Inflammatory macrophage treated with lipopolysaccharide for 4 hours (primary cell): ENCODE results near the gene ASB6.
"Not testable (repeated sequence)": the region's sequence is repeated elsewhere in the genome, so short reads cannot be mapped to it uniquely, and the experiment has no call there.

ENCODE experiments used
- DNase-seq: peaks from one replicate; pipeline ENCODE4 v3.0.0-alpha.2; 2020

The ASB6 gene

DNA sequence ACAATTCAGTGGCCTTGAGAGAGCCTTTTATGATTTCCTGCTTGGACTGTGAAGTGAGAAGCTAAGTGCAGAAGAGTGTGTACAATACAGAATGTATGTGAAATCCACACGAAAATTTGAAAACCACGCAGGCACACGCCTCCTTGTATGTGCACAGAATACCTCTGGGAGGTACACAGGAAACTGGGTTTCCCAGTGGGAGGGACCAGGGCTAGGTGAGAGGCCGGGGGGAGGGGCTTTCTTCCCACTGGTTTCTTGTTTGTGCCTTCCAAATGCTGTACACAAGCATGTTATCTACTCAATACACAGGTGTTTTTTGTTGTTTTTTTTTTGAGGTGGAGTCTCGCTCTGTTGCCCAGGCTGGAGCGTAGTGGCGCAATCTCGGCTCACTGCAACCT lies 37.2 kb downstream of the ASB6 start:
- no peak for DNase-seq

DNA sequence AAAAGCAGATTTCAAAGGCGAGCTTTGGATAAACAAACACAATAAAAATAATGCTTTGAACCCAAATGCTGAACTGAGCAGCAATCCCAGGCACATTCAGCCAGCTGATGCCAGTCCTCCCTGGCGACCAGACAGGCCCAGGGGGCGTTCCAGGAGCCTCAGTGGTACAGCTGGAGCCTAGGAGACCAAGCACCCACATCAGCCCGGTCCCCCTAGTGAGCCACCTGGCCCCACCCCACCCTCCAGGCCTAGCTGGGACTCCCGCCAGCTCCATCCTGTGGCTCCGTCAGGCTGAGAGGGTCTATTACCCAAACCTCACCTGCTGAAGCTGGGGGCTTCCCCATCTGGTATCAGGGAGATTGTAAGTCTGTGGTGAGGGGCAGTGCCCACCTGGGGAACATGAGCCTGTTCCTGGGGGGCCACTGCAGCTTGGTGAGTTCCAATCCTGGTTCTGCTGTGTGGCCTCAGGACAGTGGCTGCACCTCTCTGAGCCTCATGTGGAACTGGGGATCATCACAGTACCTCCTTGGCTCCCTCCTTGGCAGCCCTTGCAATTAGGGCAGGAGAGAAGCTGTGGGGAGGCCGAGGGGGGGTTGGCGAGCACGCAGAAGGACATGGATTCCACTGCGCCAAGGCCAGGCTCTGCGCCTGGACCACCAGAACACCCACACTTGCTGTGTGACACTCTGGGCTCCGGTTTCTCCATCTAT lies 37.7 kb downstream of the ASB6 start:
- no peak for DNase-seq

DNA sequence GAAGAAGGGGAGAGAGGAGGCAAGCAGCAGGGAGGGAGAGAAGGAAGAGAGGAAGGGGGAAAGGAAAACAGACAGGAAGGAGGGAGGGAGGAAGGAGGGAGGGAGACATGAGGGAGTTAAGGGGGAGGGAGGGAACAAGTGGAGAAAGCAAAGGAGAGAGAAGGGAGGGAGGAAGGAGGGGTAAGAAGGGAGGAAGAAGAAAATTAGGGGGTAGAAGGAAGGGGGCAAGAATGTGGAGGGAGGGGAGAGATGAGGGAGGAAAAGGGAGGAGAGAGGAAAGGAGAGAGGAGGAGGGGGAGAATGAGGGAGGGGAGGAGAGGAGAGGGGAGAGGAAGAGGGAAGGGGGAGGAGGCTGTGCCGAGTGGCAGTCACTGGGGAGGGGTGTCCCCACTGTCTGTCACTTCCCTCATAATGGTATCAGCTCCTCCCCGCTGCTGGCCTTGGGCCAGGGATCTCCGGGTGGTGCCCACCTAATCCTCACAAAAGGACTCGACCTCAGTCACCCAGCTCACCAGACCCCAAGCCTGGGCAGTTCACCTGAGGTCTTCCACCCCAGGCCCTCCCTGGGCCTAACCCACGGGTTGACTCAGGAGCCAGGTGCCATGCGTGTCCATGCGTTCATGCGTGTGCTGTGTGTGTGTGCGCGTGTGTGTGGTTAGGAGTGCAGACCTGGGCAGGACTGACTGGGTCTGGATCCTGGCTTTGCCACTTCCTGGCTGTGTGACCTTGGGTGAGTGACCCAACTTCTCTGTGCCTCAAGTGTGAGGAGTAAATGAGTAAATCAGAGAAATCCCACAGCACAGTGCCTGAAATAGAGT lies 39.1 kb downstream of the ASB6 start:
- DNase-seq, result no peak

DNA sequence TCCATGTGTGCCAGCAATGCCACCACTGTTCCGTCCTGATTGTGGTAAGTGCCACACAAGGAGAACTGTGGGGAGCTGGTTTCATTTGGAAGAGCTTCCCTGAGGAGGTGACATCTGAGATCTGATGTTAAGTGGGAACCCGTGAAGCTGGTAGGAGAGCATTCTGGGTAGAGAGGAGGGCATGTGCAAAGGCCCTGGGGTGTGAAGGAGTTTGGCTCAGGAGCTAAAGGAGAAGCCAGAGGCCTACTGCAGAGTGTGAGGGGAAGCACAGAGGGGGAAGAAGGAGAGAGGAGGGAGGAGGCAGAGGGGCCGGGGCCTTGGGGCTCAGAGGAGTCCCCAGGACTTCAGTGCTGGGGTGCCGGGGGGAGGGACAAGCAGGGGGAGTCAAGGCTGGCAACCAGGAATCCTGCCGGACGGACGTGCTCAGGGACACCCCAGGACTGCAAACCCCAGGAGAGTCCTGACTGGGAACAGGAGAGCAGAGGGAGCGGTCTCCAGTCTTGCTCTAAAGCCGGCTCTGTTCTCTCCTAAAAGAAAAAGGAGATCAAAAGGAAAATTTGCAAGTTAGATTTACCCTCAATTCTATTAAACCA lies 40.8 kb downstream of the ASB6 start:
- DNase-seq, result no peak

DNA sequence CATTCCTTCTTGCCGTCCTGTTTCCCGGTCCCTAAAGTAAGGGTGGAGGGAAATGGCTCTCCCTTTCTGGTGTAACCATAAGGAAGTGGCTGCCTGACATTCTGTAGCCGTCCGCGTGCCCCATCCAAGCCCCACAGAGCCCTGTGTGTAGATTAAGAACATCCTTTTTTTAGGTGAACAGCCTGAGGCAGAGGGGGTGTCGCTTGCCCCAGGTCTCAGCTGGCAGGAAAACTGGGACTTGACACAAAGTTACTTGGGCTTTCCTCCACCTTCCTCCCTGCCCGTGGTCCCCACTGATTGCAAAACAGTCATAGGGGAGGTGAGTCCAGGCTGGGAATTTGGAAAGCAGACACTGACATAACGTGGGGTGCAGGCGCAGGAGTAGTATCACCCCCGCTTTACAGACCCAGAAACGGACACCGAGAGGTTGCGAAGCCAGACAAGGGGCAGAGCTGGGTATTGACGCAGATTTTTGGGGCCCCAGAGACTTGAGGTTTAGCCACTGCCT lies 43.8 kb downstream of the ASB6 start:
- no peak for DNase-seq

DNA sequence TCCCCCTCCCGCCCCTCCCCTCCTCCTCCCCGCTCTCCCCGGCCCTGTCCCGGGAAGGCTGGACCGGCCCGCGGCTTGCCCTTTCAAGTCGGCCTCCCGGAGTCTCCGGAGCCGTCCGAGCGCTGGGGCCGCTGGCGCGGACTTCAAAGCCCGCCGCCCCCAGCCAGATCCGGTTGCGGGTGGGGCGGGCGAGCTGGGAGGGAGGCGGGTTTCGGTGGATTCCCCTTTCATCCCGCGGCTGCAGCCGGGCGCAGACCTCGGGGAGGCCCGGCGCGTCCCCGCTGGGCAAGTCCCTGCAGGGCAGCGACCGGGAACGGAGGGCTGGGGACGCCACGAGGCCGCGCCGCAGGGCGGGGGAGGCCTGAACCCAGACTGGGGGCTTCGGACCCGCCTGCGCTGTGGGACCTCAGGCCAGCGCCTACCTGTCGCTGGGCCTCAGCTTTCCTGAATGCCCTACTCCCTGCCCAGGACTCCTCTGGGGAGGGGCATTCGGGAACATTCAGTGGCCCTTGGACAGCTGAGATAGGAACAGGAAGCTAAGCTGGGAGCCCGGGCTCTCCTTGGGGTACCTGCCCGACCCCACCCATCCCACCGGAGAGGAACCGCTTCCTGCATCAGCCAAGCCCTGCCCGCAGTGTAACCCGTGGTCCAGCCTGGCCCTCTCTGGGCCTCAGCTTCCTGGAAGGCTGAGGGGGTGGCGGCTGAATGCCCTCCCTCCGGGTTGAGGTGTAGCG lies 44.4 kb downstream of the ASB6 start:
- peak; percentile 53 for DNase-seq

DNA sequence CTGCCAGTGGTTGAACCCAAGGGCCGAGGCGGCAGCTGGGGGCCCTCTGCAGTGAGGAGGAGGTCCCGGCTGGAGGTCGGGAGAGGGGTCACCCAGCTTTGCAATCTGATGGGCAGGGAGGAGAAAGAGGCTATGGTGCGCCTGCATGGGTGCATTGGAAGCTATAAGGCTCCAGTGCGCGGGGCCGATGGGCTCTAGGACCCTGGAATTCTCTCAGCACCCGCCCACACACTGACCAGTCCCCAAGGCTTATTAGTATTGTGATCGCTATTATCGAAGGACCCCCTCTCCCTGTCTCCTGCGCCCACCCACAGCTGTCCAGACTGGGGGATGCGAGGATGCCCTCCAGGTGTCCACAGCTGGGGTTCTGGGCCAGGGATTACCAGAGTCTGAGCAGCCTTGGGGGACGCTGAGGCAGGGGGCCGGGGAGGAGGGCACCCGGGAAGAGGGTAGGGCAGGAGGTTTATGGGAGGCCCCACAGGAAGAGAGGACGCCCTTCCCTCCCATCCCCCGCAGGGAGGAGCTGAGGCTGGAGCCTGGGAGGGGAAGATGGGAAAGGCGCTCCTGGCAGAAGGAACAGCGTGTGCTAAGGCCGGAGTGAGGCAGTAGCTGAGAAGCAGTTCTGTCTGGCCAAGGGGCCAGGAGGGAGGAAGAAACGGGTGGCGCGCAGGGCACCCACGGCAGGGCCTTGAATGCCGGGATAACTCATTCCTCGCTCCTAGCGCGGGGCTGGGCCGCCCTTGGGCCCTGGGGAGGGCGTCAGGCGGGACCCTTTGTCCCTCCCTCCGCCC lies 45.2 kb downstream of the ASB6 start:
- no peak for DNase-seq

DNA sequence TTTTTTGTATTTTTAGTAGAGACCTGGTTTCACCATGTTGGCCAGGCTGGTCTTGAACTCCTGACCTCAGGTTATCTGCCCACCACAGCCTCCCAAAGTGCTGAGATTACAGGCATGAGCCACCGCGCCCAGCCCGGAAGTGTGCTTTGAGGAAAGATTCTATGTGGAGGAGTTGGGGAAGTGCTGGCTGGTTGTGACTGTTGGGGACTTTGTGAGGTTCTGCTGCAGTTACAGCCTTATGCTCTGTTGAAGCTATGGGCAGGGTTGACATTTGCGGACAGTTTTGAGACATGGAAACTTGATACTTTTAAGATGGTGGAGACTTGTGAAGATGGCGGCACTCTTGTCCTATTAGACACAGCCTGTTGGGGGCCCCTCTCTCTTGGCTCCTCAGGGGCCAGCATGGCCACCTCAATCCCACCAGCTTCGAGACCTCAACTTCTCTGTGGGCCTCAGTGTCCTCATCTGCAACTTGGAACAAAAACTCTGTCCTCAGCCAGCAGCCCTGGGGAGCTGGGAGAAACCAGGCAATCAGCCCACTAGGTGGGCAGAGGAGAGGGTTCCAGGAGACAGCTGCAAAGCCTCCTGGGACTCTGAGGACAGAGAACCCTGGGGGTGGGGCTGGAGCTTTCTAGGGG lies 45.9 kb downstream of the ASB6 start:
- peak; percentile 78 for DNase-seq

DNA sequence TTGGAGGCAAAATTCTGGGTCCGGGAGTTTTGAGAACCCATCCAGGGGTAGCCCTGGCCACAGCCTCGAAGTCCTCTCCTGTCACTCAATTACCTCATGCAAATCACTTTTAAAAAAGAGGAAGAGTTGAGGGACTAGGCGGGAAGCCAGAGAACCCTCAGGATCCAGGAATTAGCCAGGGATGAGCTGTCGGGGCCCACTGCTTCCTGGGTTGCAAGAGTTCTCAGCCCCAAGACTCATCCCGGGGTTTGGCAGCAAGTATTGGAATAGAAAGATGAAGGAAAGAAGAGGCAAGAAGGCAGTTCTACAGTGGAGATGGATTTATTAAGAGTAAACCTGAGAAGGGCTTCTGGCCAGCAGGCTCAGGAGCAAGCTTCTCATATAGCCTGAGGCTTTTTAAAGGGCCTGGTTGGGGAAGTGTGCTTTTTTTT lies 46.6 kb downstream of the ASB6 start:
- peak; percentile 40 for DNase-seq

DNA sequence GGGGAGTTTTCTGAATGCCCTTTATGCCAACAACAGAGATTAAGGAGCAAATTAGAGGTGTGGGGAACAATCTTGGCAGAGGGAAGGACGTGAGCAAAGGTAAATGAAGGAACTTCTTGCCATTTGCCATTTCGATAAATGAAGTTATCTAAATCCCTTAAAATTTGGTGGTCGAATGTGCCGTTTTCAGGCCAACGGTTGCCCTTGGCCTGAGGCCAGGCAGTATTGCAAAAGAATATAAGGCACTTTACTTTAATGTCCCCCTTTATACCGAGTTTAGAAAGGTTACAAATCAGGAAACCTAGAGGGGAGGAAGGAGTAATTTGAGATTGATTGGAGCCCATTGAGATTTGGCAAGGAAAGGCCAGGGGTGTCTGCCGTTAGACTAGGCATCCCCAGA lies 47.3 kb downstream of the ASB6 start:
- no peak for DNase-seq

DNA sequence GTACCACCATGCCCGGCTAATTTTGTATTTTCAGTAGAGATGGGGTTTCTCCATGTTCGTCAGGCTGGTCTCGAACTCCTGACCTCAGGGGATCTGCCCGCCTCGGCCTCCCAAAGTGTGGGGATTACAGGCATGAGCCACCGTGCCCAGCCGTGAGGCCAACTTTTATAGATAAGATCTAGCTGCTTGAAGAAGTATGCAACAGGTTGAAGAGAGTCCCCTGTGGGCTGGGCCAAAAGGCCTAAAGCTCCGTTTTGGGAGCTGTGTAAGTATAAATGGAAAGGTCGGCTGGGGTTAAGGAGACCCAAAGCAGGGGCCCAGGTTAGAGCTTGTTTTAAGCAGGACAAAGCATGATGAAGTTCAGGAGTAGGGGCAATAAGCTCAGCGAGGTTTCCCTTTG lies 49.2 kb downstream of the ASB6 start:
- not testable (repeated sequence) for DNase-seq

DNA sequence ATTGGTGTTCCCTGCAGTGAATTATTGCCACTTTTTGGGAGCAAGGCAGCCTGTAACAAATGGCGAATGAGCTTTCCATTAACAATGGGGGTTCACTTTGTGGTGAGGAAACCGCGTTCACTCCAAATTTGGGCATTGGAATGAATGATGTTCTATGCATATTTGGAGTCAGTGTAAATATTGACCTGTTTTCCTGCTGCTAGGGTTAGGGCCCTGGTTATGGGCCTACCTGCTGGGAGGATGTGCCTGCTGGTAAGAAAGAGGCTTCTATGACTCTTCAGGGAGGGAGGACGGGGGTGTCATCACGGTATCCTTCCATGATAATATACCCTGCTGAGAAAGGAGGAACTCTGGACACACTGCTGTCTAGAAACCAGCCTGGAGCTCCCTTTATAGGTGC lies 50.0 kb downstream of the ASB6 start:
- no peak for DNase-seq

DNA sequence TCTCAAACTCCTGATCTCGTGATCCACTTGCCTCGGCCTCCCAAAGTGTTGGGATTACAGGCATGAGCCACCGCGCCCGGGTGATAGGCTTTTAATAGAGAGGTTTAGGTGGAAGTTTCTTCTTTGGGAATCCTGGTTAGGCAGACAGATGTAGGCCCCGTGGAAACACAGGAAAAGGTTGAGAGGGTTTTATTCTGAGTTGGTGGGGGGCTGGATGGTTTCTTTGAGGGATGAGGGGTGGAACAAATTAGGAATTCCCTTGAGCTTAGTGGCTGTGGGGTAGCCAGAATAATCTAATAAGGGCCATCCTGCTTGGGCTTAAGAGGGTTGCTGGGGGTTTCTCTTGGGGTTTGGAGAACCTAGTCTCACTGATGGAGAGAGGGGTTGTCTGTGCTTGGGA lies 51.5 kb downstream of the ASB6 start:
- DNase-seq, result no peak

DNA sequence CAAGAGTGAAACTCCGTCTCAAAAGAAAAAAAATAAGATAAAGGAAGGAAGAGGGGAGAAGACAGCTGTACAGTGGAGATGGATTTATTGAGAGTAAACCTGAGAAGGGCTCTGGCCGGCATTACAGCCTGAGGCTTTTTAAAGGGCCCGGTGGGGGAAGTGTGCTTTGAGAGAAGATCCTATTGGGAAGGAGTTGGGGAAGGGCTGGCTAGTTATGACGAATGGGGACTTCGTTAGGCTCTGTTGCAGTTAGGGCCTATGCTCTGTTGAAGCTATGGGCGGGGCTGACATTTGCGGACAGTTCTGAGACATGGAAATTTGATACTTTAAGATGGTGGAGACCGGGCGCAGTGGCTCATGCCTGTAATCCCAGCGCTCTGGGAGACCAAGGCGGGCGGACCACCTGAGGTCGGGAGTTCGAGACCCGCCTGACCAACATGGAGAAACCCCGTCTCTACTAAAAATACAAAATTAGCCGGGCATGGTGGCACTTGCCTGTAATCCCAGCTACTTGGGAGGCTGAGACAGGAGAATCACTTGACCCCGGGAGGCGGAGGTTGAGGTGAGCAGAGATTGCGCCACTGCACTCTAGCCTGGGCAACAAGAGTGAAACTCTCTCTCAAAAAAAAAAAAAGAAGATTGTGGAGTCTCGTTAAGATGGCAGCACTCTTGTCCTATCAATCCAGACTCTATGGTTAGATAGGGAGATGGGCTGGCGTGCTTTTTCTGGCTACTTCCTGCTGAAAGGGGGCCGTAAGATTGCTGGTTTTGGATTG lies 54.3 kb downstream of the ASB6 start:
- no peak for DNase-seq

DNA sequence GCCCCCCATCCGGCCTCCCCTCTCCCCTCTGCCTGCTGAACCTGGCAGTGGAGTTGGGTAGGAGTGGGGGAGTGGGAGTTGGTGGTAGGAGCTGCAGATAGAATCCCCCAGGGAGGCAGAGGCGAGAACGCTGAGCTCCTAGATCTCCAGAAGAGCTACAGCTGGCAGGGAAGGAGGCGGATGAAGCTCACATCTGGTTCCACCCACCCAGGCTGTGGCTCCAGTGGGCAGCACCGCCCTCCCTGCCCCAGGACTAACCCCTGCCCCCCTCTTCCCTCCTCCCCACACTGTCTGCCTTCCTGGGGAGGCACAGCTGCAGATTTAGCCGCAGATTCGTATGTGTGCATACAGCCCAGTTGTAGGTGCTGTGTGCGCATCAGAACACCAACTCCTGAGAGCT lies 55.3 kb downstream of the ASB6 start:
- DNase-seq, result no peak

DNA sequence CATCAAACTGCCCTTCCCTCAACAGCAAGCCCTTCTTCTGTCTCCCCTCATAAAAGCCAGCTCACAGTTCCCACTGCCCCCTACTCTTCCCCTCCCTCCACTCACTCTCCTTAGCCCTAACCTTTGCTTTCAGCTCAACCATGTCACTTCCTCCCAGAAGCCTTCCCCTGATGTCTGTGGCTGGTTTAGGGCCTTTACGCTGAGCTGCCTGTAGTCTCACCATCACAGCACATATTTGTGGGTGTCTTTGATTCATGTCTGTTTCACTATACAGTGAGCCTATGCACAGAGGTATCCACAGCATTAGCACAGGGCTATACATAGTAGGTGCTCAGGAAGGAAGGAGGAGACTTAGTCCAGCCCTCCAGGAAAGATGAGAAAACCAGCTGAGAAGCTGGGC lies 55.7 kb downstream of the ASB6 start:
- DNase-seq, result no peak

DNA sequence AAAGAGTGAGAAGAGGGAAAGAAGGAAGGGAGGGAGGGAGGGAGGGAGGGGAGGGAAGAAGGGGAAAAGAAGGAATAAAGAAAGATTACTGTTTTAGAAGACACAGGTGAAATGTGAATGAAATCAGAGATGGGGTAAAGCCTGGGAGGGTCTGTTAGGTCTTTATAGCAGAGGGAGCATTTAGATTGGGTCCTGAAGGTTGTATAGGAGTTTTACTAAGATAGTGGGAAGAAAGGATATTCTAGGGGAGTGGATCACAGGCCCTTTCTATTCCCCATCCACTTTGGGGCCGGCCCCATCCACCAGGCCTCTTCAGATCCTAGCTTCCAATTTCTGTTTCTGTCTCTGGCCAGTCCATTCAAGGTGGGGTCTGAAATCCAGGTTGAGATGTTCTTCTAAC lies 56.6 kb downstream of the ASB6 start:
- DNase-seq, result no peak
